GM19328 (cell line): ENCODE data around the gene RNF123.

Experiments used
- ATAC-seq: cut with Tn5 transposase; IDR thresholded peaks from one replicate; pipeline ENCODE4 v1.9.1; 2021; ENCODE audit warnings: mild to moderate bottlenecking, moderate library complexity; ENCODE audit not compliant: unreplicated experiment

Gene RNF123

DNA sequence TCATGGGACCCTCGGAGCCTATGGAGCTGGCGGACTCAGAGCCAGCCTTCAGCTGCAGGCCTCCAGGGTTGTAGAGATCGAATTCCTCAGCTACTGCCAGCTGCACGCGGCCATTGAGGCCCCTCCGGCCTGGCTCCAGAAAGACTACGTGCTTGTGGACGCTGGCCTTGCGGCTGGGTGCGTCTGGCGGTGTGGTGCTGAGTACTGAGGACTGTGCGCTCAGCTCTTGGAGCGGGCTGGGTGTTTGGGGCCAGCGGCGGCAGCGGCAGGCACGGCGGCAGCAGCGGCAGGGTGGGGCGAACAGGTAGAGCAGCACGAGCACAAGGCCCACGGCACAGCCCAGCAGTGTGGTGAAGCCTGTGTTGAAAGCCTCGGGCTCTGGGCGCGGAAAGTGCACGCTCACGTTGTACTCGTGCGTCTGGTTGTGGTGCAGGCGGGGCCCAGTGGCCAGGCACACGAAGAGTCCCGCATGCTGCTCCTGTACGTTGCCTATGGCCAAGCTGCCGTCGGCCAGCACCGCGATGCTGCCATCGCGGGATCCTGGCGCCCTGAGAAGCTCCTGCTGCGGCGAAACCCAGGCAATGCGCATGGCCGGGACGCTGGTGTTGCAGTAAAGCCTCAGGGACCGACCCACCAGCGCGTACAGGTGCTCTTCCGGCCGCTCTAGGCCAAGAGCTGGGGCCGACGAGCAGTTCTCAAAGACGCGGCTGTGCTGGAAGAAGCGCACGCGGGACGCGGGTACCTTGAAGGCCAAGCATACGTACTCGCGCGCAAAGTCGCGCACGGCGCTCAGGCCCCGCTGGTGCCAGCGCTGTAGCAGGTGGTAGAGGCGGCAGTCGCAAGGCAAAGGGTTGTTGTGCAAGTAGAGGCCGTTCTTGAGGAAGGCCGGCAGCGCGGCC lies 28.9 kb downstream of the RNF123 start:
- ATAC-seq, result no peak

DNA sequence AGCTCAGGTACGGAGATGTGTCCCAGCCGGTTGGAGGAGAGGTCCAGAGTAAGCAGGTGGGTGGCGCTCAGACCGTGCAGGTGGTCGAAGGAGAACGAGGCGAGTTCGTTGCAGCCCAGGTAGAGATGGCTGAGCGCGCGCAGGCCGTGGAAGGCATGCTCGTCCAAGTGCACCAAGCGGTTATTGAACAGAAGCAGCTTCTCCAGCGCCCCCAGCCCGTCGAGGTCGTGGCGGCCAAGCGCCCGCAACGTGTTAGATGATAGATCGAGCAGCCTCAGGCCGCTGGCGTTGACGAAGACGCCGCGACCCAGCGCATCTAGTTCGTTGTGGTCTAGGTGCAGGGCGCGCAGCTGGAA lies 29.5 kb downstream of the RNF123 start:
- ATAC-seq, result no peak

DNA sequence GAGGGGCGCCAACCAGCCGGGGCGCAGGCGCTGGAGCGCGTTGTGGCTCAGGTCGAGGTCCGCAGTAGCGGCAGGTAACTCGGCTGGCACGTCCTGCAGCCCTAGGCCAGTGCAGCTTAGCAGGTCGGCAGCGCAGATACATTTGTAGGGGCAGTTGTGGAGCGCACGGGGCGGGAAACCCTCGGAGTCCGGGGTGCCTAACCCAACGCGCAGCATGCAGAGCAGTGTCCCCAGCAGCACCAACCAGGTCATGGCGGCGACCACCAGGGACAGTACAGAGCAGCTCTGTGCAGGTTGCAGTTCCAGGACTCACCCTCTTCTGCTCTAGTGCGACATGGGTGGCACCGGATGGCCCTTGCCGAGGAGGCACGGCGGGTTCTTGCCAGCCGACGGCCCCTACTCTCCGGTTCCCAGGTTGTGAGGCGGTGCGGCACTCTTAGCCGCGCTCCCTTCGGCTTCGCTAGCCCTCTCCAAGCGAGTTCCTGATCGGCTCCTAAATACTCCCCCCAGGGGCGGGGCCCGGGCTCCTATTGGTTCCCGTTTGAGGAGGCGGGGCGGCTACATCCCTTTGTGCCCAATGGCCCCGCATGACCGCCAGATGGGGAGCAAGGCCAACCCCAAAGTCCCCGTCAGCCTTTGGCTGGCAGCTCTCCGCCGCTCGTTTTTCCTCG lies 30.0 kb downstream of the RNF123 start, which contains the start of gene AMIGO3:
Gene AMIGO3, minus strand, starts transcription at position 471 of the 671 bp plus-strand sequence. Its CDS starts 219 bp downstream, at position 252.
- peak; percentile 48 for ATAC-seq

DNA sequence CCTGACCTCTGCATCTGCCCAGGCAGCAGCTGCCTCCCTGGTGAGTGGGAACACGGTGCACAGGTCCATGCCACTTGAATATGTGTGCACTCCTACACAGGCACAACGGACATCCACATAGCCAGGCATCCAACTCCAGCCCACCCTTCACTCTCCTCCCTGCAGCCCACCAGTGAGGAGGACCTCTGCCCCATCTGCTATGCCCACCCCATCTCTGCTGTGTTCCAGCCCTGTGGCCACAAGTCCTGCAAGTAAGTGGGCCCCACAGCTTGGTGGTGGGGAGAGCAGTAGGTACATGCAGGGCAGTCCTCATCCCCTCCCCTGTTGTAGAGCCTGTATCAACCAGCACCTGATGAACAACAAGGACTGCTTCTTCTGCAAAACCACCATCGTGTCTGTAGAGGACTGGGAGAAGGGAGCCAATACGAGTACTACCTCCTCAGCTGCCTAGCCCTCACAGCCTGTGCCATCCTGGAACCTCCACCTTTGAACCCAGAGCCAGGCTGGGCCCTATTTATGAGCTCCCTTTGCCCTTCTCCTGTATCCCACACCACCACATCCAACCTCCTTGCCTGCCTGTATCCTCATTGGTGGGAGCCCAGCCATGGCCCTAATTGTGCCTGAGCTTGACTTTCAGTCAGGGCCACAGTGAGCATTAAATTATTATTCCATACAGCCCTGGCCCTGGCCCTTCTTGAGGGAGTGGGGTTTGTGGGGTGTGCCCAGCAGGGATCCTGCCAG lies 31.7 kb downstream of the RNF123 start:
- ATAC-seq, result no peak

DNA sequence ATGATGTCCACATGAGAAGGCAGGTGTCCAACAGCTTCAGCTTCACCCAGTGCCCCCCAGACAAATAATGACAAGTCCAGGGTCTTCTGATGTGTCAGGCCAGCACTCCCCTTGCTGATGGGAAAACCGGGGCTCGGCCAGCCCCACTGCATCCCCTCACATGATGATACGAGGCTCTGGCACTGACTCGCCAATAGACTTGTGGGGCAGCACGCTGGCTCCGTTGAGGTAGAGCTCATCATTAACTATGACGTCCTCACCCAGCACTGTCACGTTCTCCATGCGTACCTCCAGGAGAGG lies 32.2 kb downstream of the RNF123 start:
- no peak for ATAC-seq

DNA sequence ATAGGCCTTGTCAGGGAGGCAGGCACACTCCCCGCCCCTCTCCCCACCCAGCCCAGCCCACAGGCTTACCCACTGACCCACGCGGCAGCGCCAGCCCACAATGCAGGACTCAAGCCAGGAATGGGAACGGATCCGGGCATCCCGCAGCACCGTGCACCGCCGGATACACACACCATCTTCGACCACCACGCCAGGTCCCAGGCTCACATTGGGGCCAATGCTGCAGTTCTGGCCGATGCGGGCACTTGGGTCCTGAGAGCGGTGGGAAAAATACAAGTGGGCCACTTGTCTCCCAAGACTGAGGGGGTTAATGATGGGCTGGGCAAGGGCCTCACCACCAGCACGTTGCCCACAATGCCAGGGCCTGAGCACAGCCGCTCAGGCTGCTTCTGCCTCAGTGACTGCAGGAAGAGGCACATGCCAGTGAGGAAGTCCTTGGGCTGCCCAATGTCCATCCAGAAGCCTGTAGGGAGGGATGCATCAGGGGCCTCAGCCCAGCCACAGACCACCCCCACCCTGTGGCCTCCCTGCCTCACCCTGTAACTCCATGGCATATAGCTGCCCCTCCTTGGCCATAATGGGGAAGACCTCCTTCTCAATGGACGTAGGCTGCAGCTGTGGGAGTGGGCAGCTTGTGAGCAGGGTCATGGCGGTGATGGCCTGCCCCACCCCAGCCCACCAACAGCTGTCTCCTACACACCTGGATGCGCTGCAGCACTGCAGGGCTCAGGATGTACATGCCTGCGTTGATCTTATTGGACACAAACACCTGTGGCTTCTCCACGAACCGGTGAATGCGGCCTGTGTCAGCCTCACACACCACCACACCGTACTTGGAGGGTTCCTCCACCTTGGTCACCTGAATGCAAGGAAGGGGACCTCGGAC lies 32.8 kb downstream of the RNF123 start:
- no peak for ATAC-seq

DNA sequence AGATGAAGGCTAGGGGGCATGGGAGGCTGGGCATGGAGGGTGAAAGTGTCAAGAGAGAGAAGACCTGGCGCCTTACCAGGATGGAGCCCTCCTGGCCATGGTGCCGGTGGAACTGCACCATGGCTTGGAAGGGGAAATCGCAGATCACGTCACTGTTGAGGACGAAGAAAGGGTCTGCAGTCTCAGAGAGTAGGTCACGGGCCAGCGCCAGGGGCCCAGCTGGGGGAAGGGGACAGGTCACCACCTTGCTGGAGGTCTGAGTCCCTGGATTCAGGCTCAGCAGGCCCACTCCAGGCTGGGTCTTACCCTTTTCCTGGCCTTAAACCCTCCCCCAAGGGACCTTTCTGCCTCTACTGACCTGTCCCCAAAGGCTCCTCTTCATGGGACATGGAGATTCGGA lies 33.5 kb downstream of the RNF123 start:
- ATAC-seq, result no peak

DNA sequence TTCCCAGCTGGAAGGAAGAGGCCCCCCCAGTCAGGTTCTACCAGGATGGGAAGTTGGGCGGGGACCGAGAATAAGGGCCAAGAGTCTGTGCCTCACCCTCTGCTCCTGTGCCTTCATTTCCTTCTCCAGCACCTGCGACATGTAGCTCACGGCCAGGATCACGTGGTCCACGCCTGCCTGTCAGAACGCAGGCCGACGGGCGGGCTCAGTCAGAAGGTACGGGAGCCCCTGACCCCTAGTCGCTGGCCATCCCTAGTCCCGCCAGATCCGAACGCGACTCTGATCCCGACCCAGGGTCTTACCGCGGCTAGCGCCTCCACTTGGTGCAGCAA lies 33.9 kb downstream of the RNF123 start:
- ATAC-seq, result no peak

DNA sequence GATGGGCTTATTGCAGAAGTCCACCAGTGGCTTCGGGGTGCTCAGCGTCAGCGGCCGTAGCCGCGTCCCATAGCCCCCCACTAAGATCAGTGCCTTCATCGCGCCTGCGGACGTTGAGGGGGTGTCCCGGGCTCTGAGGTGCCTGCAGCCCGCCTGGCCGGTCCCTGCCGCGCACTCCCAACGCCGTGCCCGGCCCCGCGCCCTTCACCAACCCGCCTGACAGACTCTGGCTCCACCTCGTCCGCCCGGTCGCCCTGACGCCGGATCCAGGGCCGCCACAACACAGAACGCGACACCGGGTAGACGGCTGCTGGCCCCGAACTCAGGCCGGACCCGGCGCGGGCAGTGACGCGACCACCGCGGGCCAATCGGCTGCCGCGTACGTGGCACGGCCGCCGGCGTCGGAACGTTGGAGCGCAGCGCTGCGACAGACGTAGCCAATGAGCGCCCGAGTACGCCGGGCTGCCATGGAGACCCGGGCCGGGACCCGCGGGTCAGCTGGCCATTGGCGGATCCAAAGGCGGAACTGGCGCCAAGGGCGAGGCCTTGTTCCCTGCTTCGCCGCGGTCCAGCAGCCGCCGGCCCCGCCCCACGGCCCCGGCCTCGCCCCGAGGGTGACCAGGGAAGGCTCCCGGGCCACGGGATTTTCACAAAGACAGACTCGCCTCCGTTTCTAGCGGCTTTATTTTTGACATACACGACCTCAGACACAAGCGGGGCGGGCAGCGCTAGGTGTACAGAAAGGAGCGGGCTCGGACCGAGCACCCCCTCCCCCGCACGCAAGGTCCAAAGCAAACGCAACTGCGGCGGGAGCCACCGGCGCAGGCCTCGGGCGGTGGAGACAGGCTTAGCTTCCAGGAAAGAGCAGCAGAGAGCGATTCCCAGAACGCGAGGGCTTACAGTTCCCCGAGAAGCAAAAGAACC lies 34.5 kb downstream of the RNF123 start, which contains the start of gene GMPPB:
Gene GMPPB, minus strand, starts transcription at position 324 of the 924 bp plus-strand sequence. Its CDS starts 225 bp downstream, at position 99.
- ATAC-seq, result peak; percentile 72

DNA sequence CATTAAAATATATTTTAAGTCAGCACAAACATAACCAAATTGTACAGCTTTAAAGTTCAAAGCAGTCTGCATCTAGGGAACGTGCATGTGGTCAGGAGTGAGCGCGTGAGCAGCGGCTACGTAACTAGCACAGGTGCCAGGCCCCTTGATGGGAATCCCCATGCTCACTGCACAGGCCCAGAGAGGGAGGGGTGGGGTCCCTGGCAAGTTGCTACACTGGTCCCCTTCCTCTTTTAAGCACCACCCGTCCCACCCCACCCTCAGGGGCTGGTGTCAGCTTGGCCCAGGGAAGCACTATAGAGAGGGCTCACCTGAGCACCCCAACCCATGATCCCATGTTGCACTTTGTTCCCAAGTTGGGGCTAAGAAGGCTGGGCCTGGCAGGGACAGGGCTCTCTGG lies 35.2 kb downstream of the RNF123 start:
- ATAC-seq, result no peak

DNA sequence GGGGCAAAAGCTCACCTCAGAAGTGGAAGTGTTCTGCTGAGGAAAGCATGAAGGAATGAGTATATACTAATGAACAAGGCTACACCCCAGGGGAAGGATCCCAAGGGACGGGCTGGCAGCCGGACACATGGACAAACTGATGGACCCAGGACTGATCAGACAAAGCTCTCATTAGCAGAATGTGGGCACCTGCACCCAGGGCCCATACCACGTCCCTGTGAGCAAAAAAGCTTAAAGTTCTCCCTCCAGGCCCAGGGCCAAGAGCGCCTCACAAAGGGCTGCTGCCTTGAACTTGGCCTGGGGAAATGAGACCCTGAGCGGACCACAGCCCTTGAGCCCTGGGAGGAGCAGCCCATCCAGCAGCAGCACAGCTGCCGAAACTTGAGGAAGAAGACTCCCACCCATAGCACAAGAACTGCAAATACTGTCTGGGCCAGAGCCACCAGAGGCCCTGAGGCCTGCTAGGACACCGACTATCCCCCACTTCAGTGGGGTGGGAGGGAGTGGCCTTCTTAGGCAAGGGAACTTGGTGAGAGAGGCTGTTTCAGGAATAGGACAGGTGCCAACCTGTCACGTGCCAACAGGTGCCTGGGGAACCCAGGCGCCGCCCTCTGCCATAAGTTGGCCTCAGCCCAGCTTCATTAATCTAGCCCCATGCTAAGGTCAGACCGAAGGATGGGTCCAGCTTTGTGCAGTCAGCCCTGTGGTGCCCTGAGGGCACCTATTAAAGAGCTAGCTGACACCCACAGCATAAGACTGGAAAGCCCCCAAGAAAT lies 36.7 kb downstream of the RNF123 start:
- ATAC-seq, result no peak

DNA sequence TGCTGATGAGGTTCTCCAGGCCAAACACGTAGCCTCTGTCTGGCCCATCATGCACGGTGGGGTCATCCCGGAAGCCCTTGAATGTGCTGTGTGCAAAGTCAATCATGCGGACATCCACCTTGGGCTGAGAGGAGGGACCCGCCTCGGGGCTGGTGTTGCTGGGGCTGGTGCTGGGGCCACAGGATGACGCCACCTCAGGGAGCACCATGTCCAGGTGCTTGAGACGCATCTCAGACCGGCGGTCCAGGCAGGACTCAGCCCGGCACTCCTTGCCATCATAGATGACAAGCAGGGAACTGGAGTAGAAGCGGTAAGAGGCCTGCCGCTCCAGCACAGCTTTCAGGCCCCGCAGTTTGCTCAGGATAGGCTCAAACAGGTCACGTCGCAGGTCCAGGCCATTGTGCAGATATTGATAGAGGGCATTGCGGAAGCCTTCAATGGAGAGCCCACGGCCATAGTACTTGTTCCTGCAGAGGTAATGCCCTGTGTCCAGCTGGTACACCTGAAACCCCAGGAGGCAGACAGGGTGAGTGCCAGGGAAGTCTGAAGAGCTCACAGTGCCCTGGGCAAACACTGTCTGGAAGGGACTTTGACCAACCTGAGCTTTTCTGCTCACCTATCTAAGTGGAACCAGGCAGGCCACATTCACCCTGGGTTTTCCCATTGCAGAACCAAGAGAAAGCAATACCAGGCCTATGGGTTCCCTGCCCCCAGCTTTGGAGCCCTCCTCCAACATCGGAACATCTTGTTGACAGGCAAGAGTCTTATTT lies 38.0 kb downstream of the RNF123 start:
- no peak for ATAC-seq

DNA sequence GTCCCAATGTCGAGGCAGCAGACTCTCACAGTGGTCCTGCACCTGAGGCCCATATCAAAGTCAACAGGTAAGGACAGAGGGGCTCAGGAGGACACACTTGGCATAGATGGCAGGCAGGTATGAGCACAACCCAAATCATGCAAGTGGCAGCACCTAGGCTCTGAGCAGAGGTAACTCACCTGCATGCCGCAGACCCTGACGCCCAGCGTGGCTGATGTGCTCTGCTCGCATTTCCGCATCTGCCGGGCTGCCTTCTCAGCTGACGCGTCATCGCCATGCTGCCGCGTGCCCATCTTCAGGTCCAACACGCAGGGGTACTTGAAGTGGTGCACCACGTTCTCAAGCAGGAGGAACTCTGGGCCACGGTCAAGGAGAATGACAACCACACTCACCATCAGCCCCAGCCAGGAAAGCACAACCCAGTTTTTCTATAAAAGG lies 38.6 kb downstream of the RNF123 start:
- ATAC-seq, result no peak

DNA sequence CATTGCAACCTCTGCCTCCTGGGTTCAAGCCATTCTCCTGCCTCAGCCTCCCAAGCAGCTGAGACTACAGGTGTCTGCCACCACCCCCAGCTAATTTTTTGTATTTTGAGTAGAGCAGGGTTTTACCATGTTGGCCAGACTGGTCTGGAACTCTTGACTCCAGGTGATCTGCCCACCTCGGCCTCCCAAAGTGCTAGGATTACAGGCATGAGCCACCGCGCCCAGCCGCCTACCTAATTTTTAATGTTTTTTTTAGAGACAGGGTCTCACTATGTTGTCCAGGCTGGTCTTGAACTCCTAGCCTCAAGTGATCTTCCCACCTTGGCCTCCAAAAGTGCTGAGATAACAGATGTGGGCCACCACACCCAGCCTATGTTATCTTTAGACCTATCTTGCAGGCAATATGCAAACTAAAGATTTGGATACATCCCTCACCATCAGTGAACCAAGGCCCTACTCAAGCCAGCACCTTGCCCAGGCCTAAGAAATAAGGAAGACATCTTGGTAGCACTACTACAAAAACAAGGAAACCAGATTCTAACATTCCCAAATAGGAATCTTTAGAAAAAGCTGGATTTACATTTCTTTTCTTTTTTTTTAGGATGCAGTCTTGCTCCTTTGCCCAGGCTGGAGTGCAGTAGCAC lies 40.7 kb downstream of the RNF123 start:
- no peak for ATAC-seq

DNA sequence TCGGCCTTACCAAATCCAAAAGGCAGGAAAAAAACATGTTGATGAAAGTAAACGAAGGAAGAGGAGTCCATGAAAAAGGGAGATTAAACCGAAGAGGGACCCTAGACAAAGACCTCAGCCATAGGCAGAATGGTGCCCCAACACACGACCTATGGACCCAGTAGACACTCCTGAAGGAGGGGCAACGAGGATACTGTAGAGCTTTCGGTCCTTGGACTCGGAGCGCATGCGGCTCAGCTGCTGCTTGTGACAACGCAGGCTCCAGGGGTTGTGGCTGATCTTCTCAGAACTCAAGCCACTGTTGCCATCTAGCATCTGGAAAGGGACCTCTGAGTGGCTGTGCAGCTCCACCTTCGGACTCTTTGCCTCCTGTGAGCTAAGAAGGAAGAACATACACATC lies 43.2 kb downstream of the RNF123 start:
- no peak for ATAC-seq

DNA sequence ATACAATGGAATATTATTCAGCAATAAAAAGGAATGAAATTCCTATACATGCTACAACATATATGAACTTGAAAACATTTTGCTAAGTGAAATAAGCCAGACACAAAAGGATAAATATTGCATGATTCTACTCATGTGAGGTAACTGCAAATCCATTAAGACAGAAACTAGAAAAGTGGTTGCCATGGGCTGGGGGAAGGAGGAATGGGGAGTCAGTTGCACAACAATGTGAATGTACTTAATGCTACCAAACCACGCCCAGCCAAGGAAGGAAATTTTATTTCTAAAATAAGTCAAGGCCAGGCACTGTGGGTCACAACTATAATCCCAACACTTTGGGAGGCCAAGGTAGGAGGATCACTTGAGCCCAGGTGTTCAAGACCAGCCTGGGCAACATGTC lies 44.2 kb downstream of the RNF123 start:
- ATAC-seq, result no peak

DNA sequence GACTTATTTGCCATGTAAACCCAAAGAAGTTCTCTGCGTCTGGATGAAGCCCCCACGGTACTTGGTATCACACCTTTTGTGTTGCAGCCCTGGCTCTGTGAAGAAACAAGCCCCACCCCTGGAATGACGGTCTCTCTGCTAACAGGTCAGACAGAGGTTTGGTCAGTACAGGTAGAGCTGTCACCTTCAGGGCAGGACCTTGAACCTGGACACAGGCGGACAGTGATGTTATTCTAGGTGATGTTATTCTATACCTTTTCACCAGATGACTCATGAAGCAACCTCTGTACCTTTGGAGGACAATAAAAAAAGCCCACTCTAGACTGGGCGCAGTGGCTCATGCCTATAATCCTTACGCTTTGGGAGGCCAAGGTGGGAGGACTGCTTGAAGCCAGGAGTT lies 45.4 kb downstream of the RNF123 start:
- no peak for ATAC-seq
